GM19438 (cell line): ENCODE measurements around the gene IGF1R.

Experiments
- ATAC-seq: cut with Tn5 transposase; IDR thresholded peaks from one replicate; pipeline ENCODE4 v1.9.1; 2021; ENCODE audit warnings: low read depth; ENCODE audit not compliant: unreplicated experiment

The IGF1R gene

GRCh38 chr15:98700519-98700918 lies 52.2 kb downstream of the IGF1R start:
- ATAC-seq: no peak

- no peak for ATAC-seq
These were observed 54.9 kb downstream of the IGF1R start for GRCh38 chr15:98703126-98703685.

- ATAC-seq: no peak
These were observed 56.7 kb downstream of the IGF1R start for GRCh38 chr15:98705070-98705469.

- no peak for ATAC-seq
These were observed 58.0 kb downstream of the IGF1R start for GRCh38 chr15:98706387-98706786.

- ATAC-seq: no peak
These were observed 58.6 kb downstream of the IGF1R start for GRCh38 chr15:98706986-98707385.

- ATAC-seq: no peak
These were observed 59.8 kb downstream of the IGF1R start for GRCh38 chr15:98708037-98708590.

GRCh38 chr15:98711810-98712209 lies 63.5 kb downstream of the IGF1R start:
- ATAC-seq: no peak

GRCh38 chr15:98712845-98713584 lies 64.7 kb downstream of the IGF1R start:
- no peak for ATAC-seq

GRCh38 chr15:98713585-98714001 lies 65.3 kb downstream of the IGF1R start:
- no peak for ATAC-seq

- ATAC-seq: no peak
These were observed 66.6 kb downstream of the IGF1R start for GRCh38 chr15:98714922-98715321.

GRCh38 chr15:98715401-98715800 lies 67.1 kb downstream of the IGF1R start:
- ATAC-seq: no peak

GRCh38 chr15:98715890-98716443 lies 67.6 kb downstream of the IGF1R start:
- ATAC-seq: no peak

GRCh38 chr15:98717371-98717770 lies 69.0 kb downstream of the IGF1R start:
- no peak for ATAC-seq

GRCh38 chr15:98717942-98718341 lies 69.6 kb downstream of the IGF1R start:
- ATAC-seq: no peak

GRCh38 chr15:98718426-98719136 lies 70.2 kb downstream of the IGF1R start:
- ATAC-seq: no peak

GRCh38 chr15:98719137-98719740 lies 70.9 kb downstream of the IGF1R start:
- no peak for ATAC-seq

GRCh38 chr15:98720031-98720430 lies 71.7 kb downstream of the IGF1R start:
- ATAC-seq: no peak

GRCh38 chr15:98720577-98721565 lies 72.5 kb downstream of the IGF1R start:
- ATAC-seq: no peak

- no peak for ATAC-seq
These were observed 73.9 kb downstream of the IGF1R start for GRCh38 chr15:98722209-98722608.

GRCh38 chr15:98722645-98723044 lies 74.3 kb downstream of the IGF1R start:
- ATAC-seq: no peak
